OCI-LY1 (cell line): Measurements from ENCODE around the gene HCFC1.

ENCODE experiments used
- EZH2 ChIP-seq: fragments of 200-600 bp; sonication (generic), shearing (Covaris generic); IDR thresholded peaks from 2 replicates; pipeline ENCODE4 v1.8.0; 2017; ENCODE audit warnings: borderline replicate concordance, mixed run types, mild to moderate bottlenecking, antibody characterized with exemption, low read length, moderate library complexity, mixed read lengths
- TF ChIP-seq, protein P1 (sequence below): fragments of 200-600 bp; sonication (generic), shearing (Covaris generic); IDR thresholded peaks from 2 replicates; pipeline ENCODE4 v1.5.1; 2017; ENCODE audit warnings: mild to moderate bottlenecking, antibody characterized with exemption, low read length, moderate library complexity, mixed read lengths

DNA sequence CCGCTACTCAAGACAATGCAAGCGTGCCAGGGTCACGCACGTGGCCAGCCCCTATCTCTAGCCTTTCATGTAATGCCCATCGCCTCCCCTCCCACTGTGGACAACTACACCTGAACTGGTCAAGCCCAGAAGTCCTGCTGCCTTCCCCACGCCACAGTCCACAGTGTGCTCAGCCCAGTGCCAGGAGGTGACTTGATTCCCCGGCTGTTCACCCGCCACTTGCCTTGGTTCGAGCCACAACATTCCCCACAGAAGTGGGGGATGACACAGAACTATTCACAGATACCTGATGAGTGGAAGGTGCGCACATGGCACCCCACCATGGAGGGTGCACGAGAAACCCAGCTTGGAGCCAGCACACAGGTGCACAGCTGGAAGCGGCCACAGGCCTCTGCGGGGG lies 52.3 kb downstream of the HCFC1 start:
- TF ChIP-seq, protein P1, sequence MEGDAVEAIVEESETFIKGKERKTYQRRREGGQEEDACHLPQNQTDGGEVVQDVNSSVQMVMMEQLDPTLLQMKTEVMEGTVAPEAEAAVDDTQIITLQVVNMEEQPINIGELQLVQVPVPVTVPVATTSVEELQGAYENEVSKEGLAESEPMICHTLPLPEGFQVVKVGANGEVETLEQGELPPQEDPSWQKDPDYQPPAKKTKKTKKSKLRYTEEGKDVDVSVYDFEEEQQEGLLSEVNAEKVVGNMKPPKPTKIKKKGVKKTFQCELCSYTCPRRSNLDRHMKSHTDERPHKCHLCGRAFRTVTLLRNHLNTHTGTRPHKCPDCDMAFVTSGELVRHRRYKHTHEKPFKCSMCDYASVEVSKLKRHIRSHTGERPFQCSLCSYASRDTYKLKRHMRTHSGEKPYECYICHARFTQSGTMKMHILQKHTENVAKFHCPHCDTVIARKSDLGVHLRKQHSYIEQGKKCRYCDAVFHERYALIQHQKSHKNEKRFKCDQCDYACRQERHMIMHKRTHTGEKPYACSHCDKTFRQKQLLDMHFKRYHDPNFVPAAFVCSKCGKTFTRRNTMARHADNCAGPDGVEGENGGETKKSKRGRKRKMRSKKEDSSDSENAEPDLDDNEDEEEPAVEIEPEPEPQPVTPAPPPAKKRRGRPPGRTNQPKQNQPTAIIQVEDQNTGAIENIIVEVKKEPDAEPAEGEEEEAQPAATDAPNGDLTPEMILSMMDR, result no peak
- no peak for TF ChIP-seq EZH2
